ENCODE results near the gene HNRNPM.

DNA sequence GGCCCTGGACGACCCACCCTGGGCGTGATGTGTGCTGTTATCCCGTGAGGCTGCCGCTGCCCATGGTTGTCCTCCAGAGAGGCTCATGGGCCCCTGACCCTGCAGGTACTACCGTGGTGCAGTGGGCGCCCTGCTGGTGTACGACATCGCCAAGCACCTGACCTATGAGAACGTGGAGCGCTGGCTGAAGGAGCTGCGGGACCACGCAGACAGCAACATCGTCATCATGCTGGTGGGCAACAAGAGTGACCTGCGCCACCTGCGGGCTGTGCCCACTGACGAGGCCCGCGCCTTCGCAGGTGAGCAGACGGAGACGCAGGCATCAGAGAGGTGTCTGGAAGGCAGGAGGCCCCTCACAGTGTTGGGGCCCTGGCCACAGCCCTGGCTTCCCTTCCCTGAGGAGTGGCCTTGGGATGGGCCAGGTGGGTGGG is 42.8 kb upstream of the HNRNPM start:
- TF ChIP-seq, protein P1, sequence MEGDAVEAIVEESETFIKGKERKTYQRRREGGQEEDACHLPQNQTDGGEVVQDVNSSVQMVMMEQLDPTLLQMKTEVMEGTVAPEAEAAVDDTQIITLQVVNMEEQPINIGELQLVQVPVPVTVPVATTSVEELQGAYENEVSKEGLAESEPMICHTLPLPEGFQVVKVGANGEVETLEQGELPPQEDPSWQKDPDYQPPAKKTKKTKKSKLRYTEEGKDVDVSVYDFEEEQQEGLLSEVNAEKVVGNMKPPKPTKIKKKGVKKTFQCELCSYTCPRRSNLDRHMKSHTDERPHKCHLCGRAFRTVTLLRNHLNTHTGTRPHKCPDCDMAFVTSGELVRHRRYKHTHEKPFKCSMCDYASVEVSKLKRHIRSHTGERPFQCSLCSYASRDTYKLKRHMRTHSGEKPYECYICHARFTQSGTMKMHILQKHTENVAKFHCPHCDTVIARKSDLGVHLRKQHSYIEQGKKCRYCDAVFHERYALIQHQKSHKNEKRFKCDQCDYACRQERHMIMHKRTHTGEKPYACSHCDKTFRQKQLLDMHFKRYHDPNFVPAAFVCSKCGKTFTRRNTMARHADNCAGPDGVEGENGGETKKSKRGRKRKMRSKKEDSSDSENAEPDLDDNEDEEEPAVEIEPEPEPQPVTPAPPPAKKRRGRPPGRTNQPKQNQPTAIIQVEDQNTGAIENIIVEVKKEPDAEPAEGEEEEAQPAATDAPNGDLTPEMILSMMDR (IDR thresholded peaks at IDR 0.05) = no peak
- TF ChIP-seq EZH2 (IDR thresholded peaks at IDR 0.05; ENCODE audit: borderline replicate concordance, insufficient read depth, low read depth, low read length, poor library complexity, severe bottlenecking) = no peak

Measured in B cell (primary cell).